22Rv1 (cell line): ENCODE data around the gene CDKN2D.
"Not testable (repeated sequence)": the region's sequence is repeated elsewhere in the genome, so short reads cannot be mapped to it uniquely, and the experiment has no call there.

Experiments used
- H3K27ac ChIP-seq: fragments of 450-650 bp; 2 replicates; pipeline ENCODE4 v1.5.1; 2017
- ZFX ChIP-seq: fragments of 450-650 bp; IDR thresholded peaks from 2 replicates; pipeline ENCODE4 v1.6.1; 2017; ENCODE audit warnings: antibody characterized with exemption, borderline replicate concordance
- TF ChIP-seq, protein P1 (sequence below): fragments of 450-650 bp; IDR thresholded peaks from 2 replicates; pipeline ENCODE4 v1.5.1; 2017; ENCODE audit warnings: mild to moderate bottlenecking

Gene CDKN2D

DNA sequence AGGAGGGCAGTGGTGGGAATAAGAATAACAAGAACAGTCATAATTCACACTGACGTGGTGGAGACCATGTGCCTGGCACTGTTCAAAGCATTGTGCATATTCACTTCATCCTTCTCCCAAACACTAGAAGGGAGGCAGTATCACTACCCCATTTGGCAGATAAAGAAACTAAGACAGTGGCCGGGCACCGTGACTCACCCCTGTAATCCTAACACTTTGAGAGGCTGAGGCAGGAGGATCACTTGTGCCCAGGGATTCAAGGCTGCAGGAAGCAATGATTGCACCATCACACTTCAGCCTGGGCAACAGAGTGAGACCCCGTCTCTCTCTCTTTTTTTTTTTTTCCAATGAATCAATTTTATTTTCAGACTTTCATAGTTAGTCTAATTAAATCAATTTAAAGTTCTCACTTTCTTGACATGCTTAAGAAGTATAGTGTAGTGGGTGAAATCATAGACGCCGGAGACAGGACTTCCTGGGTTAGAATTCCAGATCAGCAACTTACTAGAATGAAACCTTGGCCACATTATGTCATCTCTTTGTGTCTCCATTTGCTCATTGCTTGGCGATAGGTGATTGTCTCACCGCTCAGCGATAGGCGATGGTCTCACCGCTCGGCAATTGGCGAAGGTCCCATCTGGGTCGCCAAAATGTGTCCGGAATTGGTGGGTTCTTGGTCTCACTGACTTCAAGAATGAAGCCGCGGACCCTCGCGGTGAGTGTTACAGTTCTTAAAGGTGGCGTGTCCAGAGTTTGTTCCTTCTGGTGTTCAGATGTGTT lies 30.4 kb downstream of the CDKN2D start:
- H3K27ac ChIP-seq: no peak overlapping the region
- TF ChIP-seq, protein P1, sequence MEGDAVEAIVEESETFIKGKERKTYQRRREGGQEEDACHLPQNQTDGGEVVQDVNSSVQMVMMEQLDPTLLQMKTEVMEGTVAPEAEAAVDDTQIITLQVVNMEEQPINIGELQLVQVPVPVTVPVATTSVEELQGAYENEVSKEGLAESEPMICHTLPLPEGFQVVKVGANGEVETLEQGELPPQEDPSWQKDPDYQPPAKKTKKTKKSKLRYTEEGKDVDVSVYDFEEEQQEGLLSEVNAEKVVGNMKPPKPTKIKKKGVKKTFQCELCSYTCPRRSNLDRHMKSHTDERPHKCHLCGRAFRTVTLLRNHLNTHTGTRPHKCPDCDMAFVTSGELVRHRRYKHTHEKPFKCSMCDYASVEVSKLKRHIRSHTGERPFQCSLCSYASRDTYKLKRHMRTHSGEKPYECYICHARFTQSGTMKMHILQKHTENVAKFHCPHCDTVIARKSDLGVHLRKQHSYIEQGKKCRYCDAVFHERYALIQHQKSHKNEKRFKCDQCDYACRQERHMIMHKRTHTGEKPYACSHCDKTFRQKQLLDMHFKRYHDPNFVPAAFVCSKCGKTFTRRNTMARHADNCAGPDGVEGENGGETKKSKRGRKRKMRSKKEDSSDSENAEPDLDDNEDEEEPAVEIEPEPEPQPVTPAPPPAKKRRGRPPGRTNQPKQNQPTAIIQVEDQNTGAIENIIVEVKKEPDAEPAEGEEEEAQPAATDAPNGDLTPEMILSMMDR: no peak
- TF ChIP-seq ZFX: no peak

DNA sequence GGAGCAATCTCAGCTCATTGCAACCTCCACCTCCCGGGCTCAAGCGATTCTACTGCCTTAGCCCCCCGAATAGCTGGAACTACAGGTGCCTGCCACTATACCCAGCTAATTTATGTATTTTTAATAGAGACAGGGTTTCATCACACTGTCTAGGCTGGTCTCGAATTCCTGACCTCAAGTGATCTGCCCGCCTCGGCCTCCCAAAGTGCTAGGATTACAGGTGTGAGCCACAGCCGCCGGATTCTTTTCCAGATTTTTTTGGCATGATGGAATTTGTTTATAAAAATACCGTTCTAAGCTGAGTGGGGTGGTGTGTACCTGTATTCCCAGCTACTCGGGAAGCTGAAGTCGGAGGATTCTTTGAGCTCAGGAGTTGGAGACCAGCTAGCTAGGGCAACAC lies 31.1 kb downstream of the CDKN2D start:
- H3K27ac ChIP-seq: no peak overlapping the region
- TF ChIP-seq, protein P1: no peak
- no peak for TF ChIP-seq ZFX

GRCh38 chr19:10535613-10536012 lies 33.2 kb downstream of the CDKN2D start:
- TF ChIP-seq, protein P1: no peak
- no peak for TF ChIP-seq ZFX

GRCh38 chr19:10533646-10534386 lies 35.0 kb downstream of the CDKN2D start:
- H3K27ac ChIP-seq: no peak overlapping the region
- TF ChIP-seq, protein P1: no peak
- TF ChIP-seq ZFX: no peak

More at GRCh38 chr19:10535613-10536012, 33.2 kb downstream of the CDKN2D start:
- H3K27ac ChIP-seq: no peak overlapping the region

DNA sequence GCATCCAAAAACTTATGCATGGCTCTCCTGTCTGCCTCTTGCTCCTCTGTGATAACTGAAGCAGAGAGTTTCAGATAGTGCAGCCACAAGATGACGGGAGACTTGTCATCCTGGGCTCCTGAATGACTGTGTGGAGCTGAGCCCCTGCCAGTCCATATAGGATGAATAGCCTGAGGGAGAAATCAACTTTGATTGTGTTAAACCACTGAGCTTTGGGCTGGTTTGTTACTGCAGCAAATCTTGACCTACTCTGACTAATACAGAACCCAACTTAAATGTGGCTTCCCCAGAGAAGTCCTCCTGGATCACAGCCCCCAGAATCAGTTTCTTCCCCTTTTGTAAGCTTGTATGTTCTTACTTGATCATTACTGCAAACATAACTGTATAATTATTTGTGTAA lies 36.3 kb downstream of the CDKN2D start:
- no peak overlapping the region for H3K27ac ChIP-seq
- TF ChIP-seq, protein P1: no peak
- TF ChIP-seq ZFX: no peak

- not testable (repeated sequence) for H3K27ac ChIP-seq
Observed at GRCh38 chr19:10526887-10527286, 41.9 kb downstream of the CDKN2D start.

GRCh38 chr19:10525636-10526035 lies 43.1 kb downstream of the CDKN2D start:
- TF ChIP-seq, protein P1: no peak
- TF ChIP-seq ZFX: no peak

More at GRCh38 chr19:10525636-10526035, 43.1 kb downstream of the CDKN2D start:
- H3K27ac ChIP-seq: no peak overlapping the region
